Measurements from ENCODE around the gene CIDEA.

CIDEA gene

DNA sequence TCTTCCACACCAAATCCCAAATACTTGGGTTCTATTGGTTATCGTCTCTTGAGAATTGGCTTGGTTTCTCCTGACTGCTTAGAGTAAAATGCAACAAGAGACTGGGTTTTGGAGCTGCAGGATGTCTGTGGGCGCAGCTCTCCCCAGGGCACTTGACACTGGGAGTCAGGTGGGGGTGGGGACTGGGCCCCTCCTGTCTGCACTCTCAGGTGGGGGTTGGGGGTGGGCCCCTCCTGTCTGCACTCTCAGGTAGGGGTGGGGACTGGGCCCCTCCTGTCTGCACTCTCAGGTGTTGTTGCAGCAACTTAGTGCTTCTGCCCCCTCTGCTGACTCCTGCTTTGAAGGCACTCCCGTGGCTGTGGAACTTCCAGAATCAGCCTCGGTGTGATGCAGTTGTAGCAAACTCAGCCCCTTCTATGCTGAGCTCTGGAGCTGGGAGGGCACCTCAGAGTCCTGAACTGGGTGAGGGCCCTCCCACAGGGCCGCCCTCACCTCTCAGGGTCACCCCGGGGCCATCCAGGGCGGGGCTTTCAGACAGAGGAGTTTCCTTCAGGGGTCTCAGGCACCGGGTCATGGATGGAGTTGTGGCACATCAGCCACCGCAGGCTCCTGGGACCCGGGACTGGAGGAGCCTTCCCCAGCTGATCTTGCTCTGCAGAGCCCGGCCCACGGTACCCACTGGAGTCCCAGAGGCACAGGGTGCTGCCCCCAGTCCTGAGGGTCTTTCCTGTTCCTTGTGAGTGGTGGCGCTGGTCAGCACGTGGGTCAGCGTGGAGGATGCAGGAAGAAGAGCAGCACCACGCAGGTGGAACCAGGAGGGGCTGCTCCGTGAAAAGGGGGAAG, 22.9 kb upstream of the CIDEA start:
- no peak for DNase-seq

DNA sequence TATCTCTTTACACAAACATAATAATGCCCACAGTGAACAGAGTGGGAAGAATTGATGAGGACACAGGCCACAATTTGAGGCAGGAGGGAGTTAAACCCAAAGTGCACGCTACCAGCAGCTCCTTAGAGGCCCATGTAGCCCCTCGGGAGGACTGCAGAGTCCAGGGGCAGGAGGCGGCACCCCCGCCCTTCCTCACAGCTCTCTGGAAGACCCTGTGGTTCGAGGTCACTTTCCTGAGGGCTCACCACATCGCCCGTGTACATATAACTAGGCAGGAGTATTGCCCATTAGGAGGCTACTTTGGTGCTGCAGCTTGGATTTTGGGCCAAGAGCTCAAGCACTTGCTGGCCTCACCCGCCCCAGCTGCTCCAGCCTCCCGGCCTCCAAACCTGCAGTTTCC, 22.2 kb upstream of the CIDEA start:
- no peaks in the 10 kb centered on the region for H3K27me3 ChIP-seq
- no peaks in the 10 kb centered on the region for H3K9me3 ChIP-seq
- no peaks in the 10 kb centered on the region for H3K4me1 ChIP-seq
- no peak for DNase-seq
- no peak overlapping the region for H3K4me3 ChIP-seq (ENCODE audit: low read depth, low read length)
- TF ChIP-seq, protein P1, sequence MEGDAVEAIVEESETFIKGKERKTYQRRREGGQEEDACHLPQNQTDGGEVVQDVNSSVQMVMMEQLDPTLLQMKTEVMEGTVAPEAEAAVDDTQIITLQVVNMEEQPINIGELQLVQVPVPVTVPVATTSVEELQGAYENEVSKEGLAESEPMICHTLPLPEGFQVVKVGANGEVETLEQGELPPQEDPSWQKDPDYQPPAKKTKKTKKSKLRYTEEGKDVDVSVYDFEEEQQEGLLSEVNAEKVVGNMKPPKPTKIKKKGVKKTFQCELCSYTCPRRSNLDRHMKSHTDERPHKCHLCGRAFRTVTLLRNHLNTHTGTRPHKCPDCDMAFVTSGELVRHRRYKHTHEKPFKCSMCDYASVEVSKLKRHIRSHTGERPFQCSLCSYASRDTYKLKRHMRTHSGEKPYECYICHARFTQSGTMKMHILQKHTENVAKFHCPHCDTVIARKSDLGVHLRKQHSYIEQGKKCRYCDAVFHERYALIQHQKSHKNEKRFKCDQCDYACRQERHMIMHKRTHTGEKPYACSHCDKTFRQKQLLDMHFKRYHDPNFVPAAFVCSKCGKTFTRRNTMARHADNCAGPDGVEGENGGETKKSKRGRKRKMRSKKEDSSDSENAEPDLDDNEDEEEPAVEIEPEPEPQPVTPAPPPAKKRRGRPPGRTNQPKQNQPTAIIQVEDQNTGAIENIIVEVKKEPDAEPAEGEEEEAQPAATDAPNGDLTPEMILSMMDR (IDR thresholded peaks at IDR 0.05; ENCODE audit: low read depth, low read length), result no peak
- no peaks in the 10 kb centered on the region for H3K36me3 ChIP-seq

More for the DNA sequence above, 22.9 kb upstream of the CIDEA start:
- Histone ChIP-seq H3K9me3 (no peaks in the 10 kb centered on the region), H3K4me3 (ENCODE audit: low read depth, low read length) (no peak overlapping the region), H3K27me3 (no peaks in the 10 kb centered on the region), H3K36me3 (no peaks in the 10 kb centered on the region), H3K4me1 (no peaks in the 10 kb centered on the region)
- TF ChIP-seq, protein P1 (IDR thresholded peaks at IDR 0.05; ENCODE audit: low read depth, low read length), result no peak

DNA sequence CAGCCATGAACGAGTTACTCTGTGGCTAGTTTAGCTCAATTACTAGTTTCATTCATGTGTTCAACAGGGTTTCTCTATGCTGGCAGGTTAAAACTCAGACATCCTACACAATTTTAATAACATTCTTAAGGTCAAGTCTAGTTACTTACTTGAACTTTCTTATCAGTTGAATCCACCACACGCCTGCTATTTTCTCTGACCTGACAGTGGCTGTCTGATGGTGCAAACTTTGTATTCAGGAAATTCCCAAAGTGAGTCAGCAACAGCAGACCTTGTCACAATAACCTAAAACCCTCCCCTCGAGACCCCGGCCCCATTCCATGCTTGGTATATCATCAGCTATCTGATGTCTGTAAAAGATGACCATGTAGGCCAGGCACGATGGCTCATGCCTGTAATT, 20.8 kb upstream of the CIDEA start:
- DNase-seq, result no peak
- Histone ChIP-seq H3K4me1 (no peaks in the 10 kb centered on the region), H3K4me3 (ENCODE audit: low read depth, low read length) (no peak overlapping the region), H3K9me3 (no peaks in the 10 kb centered on the region), H3K36me3 (no peaks in the 10 kb centered on the region), H3K27me3 (no peaks in the 10 kb centered on the region; the same call in 1 of the 2 replicates)
- TF ChIP-seq, protein P1 (IDR thresholded peaks at IDR 0.05; ENCODE audit: low read depth, low read length), result no peak

DNA sequence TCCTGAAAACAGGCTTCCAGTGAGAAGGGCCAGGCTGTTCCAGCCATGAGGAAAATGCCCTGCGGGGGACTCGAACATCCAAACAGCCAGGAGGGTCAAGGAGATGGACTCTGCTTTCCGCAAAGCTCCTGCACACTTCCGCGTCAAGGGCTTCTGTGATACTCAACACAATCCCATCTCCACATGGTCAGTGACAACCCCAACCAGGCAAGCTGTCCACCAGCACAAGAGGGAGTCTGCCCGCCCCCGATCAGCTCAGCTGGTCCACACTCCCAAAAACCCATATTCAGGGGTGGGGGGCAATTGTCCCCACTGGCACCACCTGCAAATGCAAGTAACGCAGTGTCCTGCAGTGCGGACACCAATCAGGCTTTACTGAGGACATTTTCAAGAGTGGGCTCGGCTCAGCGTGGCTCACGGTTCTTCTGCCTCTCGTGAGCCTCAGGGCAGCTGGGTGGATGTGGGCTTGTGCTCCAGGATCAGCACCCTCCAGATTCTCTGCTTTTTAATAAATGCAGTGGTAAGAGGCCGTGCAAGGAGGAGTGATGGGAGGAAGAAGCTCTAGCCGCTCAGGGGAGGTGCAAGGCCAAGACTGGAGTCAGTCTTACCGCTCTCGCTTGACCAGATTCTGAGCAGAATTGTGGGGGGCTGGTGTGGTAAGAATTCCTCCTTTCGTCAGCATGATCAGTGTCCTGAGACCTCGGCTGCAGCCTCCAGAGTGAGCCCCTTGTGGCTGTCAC, 19.5 kb upstream of the CIDEA start:
- no peak for DNase-seq
- H3K9me3 ChIP-seq, result no peaks in the 10 kb centered on the region
- H3K4me3 ChIP-seq (ENCODE audit: low read depth, low read length), result no peak overlapping the region
- H3K4me1 ChIP-seq, result no peaks in the 10 kb centered on the region
- H3K36me3 ChIP-seq, result no peaks in the 10 kb centered on the region
- TF ChIP-seq, protein P1 (IDR thresholded peaks at IDR 0.05; ENCODE audit: low read depth, low read length), result no peak
- H3K27me3 ChIP-seq, result no peaks in the 10 kb centered on the region; the same call in 1 of the 2 replicates

DNA sequence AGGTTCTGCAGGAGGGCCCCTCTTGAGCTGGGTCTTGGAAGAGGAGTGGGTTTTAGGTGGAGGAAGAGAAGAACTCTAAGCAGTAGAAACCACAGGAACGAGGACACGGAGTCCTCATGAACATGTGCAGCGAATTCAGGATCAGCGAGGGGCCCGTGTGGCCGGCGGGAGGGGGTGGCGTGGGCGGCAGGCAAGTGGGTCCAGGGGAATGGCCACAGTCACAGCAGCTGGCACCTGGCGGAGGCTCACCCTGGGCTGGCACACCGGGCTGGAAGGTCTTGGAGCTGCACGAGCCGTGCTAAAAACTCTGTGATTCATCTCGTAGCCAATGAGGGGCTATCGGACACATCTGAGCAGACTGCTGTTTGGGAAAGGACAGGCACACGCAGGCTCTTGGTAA, 18.0 kb upstream of the CIDEA start:
- H3K27me3 ChIP-seq, result peaks cover 3% of the 10 kb centered on the region; the same call in 1 of the 2 replicates
- H3K4me1 ChIP-seq, result no peaks in the 10 kb centered on the region
- H3K9me3 ChIP-seq, result no peaks in the 10 kb centered on the region
- DNase-seq, result no peak
- H3K4me3 ChIP-seq (ENCODE audit: low read depth, low read length), result no peak overlapping the region
- no peaks in the 10 kb centered on the region for H3K36me3 ChIP-seq
- TF ChIP-seq, protein P1 (IDR thresholded peaks at IDR 0.05; ENCODE audit: low read depth, low read length), result no peak

Data from BE2C (cell line).